ENCODE results near the gene PKP4. TPM values are rescaled to one million over a fixed set of nuclear protein-coding genes. Genes with fewer than 3 reads are reported as not detected.

The PKP4 gene
- total RNA-seq, 1 experiment from 2014 or later = 111 TPM

Small RNA genes lying within 50 kb of the gene (small RNA-seq; reads per million reads assigned to genes)
- not detected for gene AC005042.3
- not detected for gene RN7SL393P

Other genes starting within 250 kb of the PKP4 start
- gene CCDC148, start 199 bp upstream of the PKP4 start, total RNA-seq (2014; rRNA removed; shearing (Covaris generic)) = 1.4 and 5.5 TPM in 2 replicates